ENCODE measurements around the gene EVPL. TPM values are rescaled to one million over a fixed set of nuclear protein-coding genes. Genes with fewer than 3 reads are reported as not detected.

EVPL gene
- total and polyA plus RNA-seq, 10 of the 15 experiments (the other 5 are each of a cell fraction or from before 2014, with no cell fraction given) = 0.03 TPM; not detected in 9

DNA sequence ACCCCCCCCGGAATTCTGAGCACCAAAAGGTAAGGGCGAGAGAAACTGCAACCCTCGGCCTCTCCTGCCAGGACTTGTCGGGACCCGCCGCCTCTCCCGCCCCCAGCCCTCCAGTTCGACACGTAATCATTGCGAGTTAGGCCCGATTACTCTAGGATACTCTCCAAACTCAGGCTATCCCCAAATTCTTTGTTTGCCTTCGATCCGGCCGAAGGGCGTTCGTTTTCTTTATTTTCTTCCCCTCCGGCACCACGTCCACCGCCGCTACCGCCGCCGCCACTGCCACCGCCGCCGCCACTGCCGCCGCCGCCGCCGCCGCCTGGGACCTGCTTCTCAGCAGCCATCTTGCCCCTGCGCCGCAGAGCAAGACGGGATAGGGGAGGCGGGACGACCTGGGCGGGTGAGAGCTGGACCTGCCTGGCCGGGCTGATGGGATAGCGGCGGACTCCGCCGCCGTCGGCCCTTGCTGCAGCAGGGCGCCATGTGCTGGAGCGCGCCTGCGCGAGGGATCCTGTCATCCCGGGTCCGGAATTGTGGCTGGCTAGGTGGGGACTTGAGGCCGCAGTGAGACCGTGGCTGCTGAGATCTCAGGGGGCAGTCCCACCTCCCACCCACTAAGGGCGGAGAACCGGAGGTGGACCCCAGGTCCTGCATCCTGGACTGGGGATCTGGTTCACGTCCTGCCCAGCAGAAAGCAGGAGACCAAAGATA lies 45.2 kb upstream of the EVPL start, which contains the start of gene SRP68 (continued):
- TF ChIP-seq, protein P1, sequence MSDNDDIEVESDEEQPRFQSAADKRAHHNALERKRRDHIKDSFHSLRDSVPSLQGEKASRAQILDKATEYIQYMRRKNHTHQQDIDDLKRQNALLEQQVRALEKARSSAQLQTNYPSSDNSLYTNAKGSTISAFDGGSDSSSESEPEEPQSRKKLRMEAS (IDR thresholded peaks at IDR 0.05; ENCODE audit: low read depth, low read length) = peak; percentile 67
- TF ChIP-seq POU2F2 (IDR thresholded peaks at IDR 0.05; ENCODE audit: borderline replicate concordance, low read depth, low read length) (peak; percentile 78), YY1 (IDR thresholded peaks at IDR 0.05; ENCODE audit: low read depth, low read length) (peak; percentile 97), SMARCA5 (IDR thresholded peaks at IDR 0.05) (peak; percentile 33; the same call in 1 of the 2 replicates), TAF1 (IDR thresholded peaks at IDR 0.05; ENCODE audit: borderline replicate concordance, low read depth, low read length) (peak; percentile 88), MEF2B (IDR thresholded peaks at IDR 0.05; ENCODE audit: partially characterized antibody, poor library complexity, severe bottlenecking) (no peak), TCF12 (IDR thresholded peaks at IDR 0.05; ENCODE audit: low read depth, low read length) (0 out of 2 replicates have a peak, but pooled peaks have one; percentile 15), BCL11A (IDR thresholded peaks at IDR 0.05; ENCODE audit: low read depth, low read length) (no peak), POLR2A (IDR thresholded peaks at IDR 0.05; ENCODE audit: low read depth, low read length) (peak; percentile 92), IKZF2 (IDR thresholded peaks at IDR 0.05) (peak in 1 of 2 experiments; percentile 43; a peak in 2 of 4 replicates), MYC (IDR thresholded peaks at IDR 0.05; ENCODE audit: insufficient read depth, insufficient read length, insufficient replicate concordance, low read length, severe bottlenecking) (peak; percentile 43), ZNF24 (IDR thresholded peaks at IDR 0.05) (0 out of 2 replicates have a peak, but pooled peaks have one; percentile 39), NR2C1 (IDR thresholded peaks at IDR 0.05) (peak; percentile 78), RELA (IDR thresholded peaks at IDR 0.05; ENCODE audit: borderline replicate concordance, partially characterized antibody) (peak; percentile 32), CREB1 (IDR thresholded peaks at IDR 0.05; ENCODE audit: low read depth) (0 out of 2 replicates have a peak, but pooled peaks have one; percentile 29), POLR2AphosphoS5 (IDR thresholded peaks at IDR 0.05; ENCODE audit: low read length) (peak; percentile 75), LARP7 (IDR thresholded peaks at IDR 0.05) (peak; percentile 78), ETV6 (conservative IDR thresholded peaks at IDR 0.05 in 1 of 2, IDR thresholded peaks at IDR 0.05 in 1 of 2; ENCODE audit: borderline replicate concordance in 1 of 2, low read depth in 1 of 2) (no peak), POLR2AphosphoS2 (IDR thresholded peaks at IDR 0.05; ENCODE audit: low read depth, low read length) (peak; percentile 67), GATAD2B (conservative IDR thresholded peaks at IDR 0.05; ENCODE audit: low read depth) (peak; percentile 80), EGR1 (IDR thresholded peaks at IDR 0.05; ENCODE audit: borderline replicate concordance in 1 of 2, low read depth in 2 of 2, low read length in 2 of 2) (peak in 1 of 2 experiments; percentile 71; a peak in 1 of 3 replicates), SMAD5 (IDR thresholded peaks at IDR 0.05; ENCODE audit: low read depth) (peak; percentile 87; the same call in 1 of the 2 replicates)
- TF ChIP-seq, protein P2, sequence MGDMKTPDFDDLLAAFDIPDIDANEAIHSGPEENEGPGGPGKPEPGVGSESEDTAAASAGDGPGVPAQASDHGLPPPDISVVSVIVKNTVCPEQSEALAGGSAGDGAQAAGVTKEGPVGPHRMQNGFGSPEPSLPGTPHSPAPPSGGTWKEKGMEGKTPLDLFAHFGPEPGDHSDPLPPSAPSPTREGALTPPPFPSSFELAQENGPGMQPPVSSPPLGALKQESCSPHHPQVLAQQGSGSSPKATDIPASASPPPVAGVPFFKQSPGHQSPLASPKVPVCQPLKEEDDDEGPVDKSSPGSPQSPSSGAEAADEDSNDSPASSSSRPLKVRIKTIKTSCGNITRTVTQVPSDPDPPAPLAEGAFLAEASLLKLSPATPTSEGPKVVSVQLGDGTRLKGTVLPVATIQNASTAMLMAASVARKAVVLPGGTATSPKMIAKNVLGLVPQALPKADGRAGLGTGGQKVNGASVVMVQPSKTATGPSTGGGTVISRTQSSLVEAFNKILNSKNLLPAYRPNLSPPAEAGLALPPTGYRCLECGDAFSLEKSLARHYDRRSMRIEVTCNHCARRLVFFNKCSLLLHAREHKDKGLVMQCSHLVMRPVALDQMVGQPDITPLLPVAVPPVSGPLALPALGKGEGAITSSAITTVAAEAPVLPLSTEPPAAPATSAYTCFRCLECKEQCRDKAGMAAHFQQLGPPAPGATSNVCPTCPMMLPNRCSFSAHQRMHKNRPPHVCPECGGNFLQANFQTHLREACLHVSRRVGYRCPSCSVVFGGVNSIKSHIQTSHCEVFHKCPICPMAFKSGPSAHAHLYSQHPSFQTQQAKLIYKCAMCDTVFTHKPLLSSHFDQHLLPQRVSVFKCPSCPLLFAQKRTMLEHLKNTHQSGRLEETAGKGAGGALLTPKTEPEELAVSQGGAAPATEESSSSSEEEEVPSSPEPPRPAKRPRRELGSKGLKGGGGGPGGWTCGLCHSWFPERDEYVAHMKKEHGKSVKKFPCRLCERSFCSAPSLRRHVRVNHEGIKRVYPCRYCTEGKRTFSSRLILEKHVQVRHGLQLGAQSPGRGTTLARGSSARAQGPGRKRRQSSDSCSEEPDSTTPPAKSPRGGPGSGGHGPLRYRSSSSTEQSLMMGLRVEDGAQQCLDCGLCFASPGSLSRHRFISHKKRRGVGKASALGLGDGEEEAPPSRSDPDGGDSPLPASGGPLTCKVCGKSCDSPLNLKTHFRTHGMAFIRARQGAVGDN (IDR thresholded peaks at IDR 0.05) = peak; percentile 69
- TF ChIP-seq, protein P3, sequence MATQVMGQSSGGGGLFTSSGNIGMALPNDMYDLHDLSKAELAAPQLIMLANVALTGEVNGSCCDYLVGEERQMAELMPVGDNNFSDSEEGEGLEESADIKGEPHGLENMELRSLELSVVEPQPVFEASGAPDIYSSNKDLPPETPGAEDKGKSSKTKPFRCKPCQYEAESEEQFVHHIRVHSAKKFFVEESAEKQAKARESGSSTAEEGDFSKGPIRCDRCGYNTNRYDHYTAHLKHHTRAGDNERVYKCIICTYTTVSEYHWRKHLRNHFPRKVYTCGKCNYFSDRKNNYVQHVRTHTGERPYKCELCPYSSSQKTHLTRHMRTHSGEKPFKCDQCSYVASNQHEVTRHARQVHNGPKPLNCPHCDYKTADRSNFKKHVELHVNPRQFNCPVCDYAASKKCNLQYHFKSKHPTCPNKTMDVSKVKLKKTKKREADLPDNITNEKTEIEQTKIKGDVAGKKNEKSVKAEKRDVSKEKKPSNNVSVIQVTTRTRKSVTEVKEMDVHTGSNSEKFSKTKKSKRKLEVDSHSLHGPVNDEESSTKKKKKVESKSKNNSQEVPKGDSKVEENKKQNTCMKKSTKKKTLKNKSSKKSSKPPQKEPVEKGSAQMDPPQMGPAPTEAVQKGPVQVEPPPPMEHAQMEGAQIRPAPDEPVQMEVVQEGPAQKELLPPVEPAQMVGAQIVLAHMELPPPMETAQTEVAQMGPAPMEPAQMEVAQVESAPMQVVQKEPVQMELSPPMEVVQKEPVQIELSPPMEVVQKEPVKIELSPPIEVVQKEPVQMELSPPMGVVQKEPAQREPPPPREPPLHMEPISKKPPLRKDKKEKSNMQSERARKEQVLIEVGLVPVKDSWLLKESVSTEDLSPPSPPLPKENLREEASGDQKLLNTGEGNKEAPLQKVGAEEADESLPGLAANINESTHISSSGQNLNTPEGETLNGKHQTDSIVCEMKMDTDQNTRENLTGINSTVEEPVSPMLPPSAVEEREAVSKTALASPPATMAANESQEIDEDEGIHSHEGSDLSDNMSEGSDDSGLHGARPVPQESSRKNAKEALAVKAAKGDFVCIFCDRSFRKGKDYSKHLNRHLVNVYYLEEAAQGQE (IDR thresholded peaks at IDR 0.05; ENCODE audit: low read depth, low read length) = no peak

All from GM12878 (cell line).